Fibroblast of lung (primary cell): ENCODE measurements around the gene MAPK4. TPM values are rescaled to one million over a fixed set of nuclear protein-coding genes. Genes with fewer than 3 reads are reported as not detected.

Experiments
- DNase-seq, 2 donors: peaks; one replicate each; pipeline versions ENCODE4 v3.0.0 to v3.0.0-alpha.2; 2010; ENCODE audit warnings: low read depth in 2 of 2
- H2AFZ ChIP-seq: 2 replicates; pipeline ENCODE4 v1.5.1; 2012; ENCODE audit warnings: low read length, control low read depth, inconsistent platforms
- H3K27ac ChIP-seq: 2 replicates; pipeline ENCODE4 v1.5.1; 2011; ENCODE audit warnings: low read length, control low read depth; ENCODE audit not compliant: insufficient read depth
- H3K27me3 ChIP-seq: 2 replicates; pipeline ENCODE4 v1.5.1; 2011; ENCODE audit warnings: mild to moderate bottlenecking, low read length; ENCODE audit not compliant: control insufficient read depth, insufficient read depth
- H3K36me3 ChIP-seq: 2 replicates; pipeline ENCODE4 v1.5.1; 2011; ENCODE audit warnings: low read length; ENCODE audit not compliant: control insufficient read depth, insufficient read depth
- H3K4me1 ChIP-seq: 2 replicates; pipeline ENCODE4 v1.5.1; 2011; ENCODE audit warnings: low read length; ENCODE audit not compliant: control insufficient read depth, insufficient read depth; ENCODE audit errors: extremely low read depth
- H3K4me2 ChIP-seq: 2 replicates; pipeline ENCODE4 v1.5.1; 2011; ENCODE audit warnings: low read length, control low read depth; ENCODE audit not compliant: insufficient read depth; ENCODE audit errors: extremely low read depth
- H3K4me3 ChIP-seq, 4 experiments: fragments of 200-600 bp in 1 of 4; sonication (generic) in 1 of 4; replicated peaks in 1 of 4; 2 replicates each; pipeline ENCODE4 v1.5.1; 2011 to 2016; ENCODE audit warnings: low read length in 4 of 4, low read depth in 3 of 4, mild to moderate bottlenecking in 3 of 4, control low read depth in 2 of 4, inconsistent platforms in 1 of 4, mixed read lengths in 1 of 4; ENCODE audit not compliant: insufficient read depth in 1 of 4; ENCODE audit errors: control extremely low read depth in 1 of 4
- H3K79me2 ChIP-seq: 2 replicates; pipeline ENCODE4 v1.5.1; 2012; ENCODE audit warnings: mild to moderate bottlenecking, low read length, inconsistent platforms; ENCODE audit not compliant: control insufficient read depth, insufficient read depth
- H3K9ac ChIP-seq: 2 replicates; pipeline ENCODE4 v1.5.1; 2011; ENCODE audit warnings: mild to moderate bottlenecking, low read length, control low read depth; ENCODE audit not compliant: insufficient read depth
- H3K9me3 ChIP-seq: 2 replicates; pipeline ENCODE4 v1.5.1; 2012; ENCODE audit warnings: low read depth, low read length; ENCODE audit not compliant: control insufficient read depth, insufficient read depth
- H4K20me1 ChIP-seq: 2 replicates; pipeline ENCODE4 v1.5.1; 2011; ENCODE audit warnings: low read length; ENCODE audit not compliant: control insufficient read depth, insufficient read depth; ENCODE audit errors: extremely low read depth
- EZH2 ChIP-seq: IDR thresholded peaks from 2 replicates; pipeline ENCODE4 v1.5.1; 2012; ENCODE audit warnings: low read length, control low read depth, mild to moderate bottlenecking; ENCODE audit errors: missing control alignments
- polyA plus RNA-seq, 2 donors: library from polyadenylated mRNA; depleted of rRNA in 1 of 2; stranded (reverse) in 1 of 2; unstranded in 1 of 2; fragments of >200 nt; gene quantifications; 2 replicates each; pipeline ENCODE4 v1.2.1, GENCODE V29; 2011 to 2012; ENCODE audit warnings: missing spikeins in 1 of 2
- total RNA-seq: library from RNA; depleted of rRNA; stranded (reverse); fragments of >200 nt; gene quantifications from 2 replicates; pipeline ENCODE4 v1.2.1, GENCODE V29; 2014
- TF ChIP-seq, protein P1 (sequence below), 2 donors: IDR thresholded peaks in 1 of 2; conservative IDR thresholded peaks in 1 of 2; 1 replicate in 1 of 2; 2 replicates in 1 of 2; pipeline ENCODE4 v1.5.1; 2011 to 2012; ENCODE audit warnings: low read length in 2 of 2, control low read depth in 1 of 2, inconsistent platforms in 1 of 2, low read depth in 1 of 2, mild to moderate bottlenecking in 1 of 2

The MAPK4 gene
- total and polyA plus RNA-seq, 2 donors (not counting 1 experiment from before 2014, with no cell fraction given): not detected

DNA sequence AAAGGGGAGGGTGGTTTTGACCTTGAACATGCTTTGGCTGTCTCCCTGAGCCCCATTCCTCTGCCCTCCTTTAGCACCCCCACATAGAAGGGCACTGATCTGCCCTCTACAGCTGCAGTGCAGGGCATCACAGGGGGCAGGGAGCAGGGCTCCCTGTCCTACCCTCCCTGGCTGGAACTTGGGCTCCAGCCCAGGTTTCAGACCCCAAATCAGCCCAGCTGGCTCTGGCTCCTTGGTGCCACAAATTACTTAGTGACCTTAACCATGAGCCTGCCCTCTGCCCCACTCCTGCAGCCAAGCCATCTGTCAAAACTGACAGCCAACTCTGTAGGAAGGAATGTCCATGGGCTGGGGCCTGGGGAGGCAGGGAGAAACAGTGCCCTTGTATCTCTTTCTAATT is 105.6 kb downstream of the MAPK4 start:
- no peak for DNase-seq

DNA sequence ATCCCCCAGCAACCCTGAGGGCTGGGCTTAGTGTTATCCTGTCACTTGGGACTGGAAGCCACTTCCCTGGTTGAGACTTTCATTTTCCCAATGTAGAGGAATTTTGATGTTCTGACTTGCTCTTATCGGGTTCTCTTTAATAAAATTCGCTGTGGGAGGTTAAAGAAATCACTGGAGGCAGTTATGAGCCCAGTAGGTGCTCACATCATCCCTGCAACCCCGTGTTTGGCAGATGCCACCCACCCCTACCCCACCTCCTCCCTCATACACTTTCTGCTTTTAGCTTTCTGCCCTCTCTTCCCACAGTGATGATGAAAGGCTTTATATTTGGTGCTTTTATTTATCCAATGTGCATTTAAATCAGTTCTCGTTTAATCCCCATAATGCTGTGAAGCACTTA is 106.6 kb downstream of the MAPK4 start:
- Histone ChIP-seq H3K27me3 (no peaks in the 10 kb centered on the region), H3K27ac (no peak overlapping the region), H3K79me2 (no peaks in the 10 kb centered on the region), H3K36me3 (no peaks in the 10 kb centered on the region), H3K9me3 (no peaks in the 10 kb centered on the region), H3K9ac (no peak overlapping the region), H4K20me1 (no peaks in the 10 kb centered on the region), H3K4me1 (no peaks in the 10 kb centered on the region), H2AFZ (no peak overlapping the region), H3K4me2 (no peak overlapping the region), H3K4me3 (no peak overlapping the region)
- TF ChIP-seq, protein P1, sequence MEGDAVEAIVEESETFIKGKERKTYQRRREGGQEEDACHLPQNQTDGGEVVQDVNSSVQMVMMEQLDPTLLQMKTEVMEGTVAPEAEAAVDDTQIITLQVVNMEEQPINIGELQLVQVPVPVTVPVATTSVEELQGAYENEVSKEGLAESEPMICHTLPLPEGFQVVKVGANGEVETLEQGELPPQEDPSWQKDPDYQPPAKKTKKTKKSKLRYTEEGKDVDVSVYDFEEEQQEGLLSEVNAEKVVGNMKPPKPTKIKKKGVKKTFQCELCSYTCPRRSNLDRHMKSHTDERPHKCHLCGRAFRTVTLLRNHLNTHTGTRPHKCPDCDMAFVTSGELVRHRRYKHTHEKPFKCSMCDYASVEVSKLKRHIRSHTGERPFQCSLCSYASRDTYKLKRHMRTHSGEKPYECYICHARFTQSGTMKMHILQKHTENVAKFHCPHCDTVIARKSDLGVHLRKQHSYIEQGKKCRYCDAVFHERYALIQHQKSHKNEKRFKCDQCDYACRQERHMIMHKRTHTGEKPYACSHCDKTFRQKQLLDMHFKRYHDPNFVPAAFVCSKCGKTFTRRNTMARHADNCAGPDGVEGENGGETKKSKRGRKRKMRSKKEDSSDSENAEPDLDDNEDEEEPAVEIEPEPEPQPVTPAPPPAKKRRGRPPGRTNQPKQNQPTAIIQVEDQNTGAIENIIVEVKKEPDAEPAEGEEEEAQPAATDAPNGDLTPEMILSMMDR (conservative IDR thresholded peaks at IDR 0.05 in 1 of 2, IDR thresholded peaks at IDR 0.05 in 1 of 2; ENCODE audit: low read depth in 1 of 2, low read length in 2 of 2): no peak
- TF ChIP-seq EZH2: no peak
- no peak for DNase-seq

More for the DNA sequence above, 105.6 kb downstream of the MAPK4 start:
- Histone ChIP-seq H2AFZ (no peak overlapping the region), H3K27ac (no peak overlapping the region), H4K20me1 (no peaks in the 10 kb centered on the region), H3K4me2 (no peak overlapping the region), H3K9ac (no peak overlapping the region), H3K27me3 (no peaks in the 10 kb centered on the region), H3K9me3 (no peaks in the 10 kb centered on the region), H3K36me3 (no peaks in the 10 kb centered on the region), H3K79me2 (no peaks in the 10 kb centered on the region), H3K4me1 (no peaks in the 10 kb centered on the region), H3K4me3 (no peak overlapping the region)
- TF ChIP-seq, protein P1 (conservative IDR thresholded peaks at IDR 0.05 in 1 of 2, IDR thresholded peaks at IDR 0.05 in 1 of 2; ENCODE audit: low read depth in 1 of 2, low read length in 2 of 2): no peak
- no peak for TF ChIP-seq EZH2

DNA sequence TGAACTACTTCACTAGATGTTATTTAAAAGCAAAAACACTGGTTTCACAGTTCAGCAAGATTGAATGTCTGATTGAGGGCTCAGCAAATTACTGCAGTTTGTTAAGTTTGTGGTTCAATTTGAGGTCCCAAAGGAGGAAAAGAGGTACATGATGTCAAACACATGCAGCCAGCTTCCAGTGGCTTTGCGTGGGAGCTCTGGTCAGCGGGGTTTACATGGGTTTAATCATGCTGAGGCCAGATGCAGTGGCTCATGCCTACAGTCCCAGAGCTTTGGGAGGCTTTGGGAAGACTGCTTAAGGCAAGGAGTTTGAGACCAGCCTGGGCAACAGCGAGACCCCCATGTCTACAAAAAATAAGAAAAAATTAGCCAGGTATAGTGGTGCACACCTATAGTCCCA is 111.5 kb downstream of the MAPK4 start:
- Histone ChIP-seq H3K79me2 (no peaks in the 10 kb centered on the region), H3K27me3 (no peaks in the 10 kb centered on the region), H3K4me1 (no peaks in the 10 kb centered on the region), H3K9ac (no peak overlapping the region), H3K9me3 (no peaks in the 10 kb centered on the region), H3K27ac (no peak overlapping the region), H3K4me2 (no peak overlapping the region), H3K4me3 (no peak overlapping the region), H4K20me1 (no peaks in the 10 kb centered on the region), H3K36me3 (no peaks in the 10 kb centered on the region), H2AFZ (no peak overlapping the region)
- DNase-seq: no peak
- TF ChIP-seq, protein P1 (conservative IDR thresholded peaks at IDR 0.05 in 1 of 2, IDR thresholded peaks at IDR 0.05 in 1 of 2; ENCODE audit: low read depth in 1 of 2, low read length in 2 of 2): no peak
- TF ChIP-seq EZH2: no peak
